Neuronal stem cell (in vitro differentiated cells): ENCODE measurements around the gene BUB3.

Experiments
- DNase-seq: peaks from one replicate; pipeline ENCODE4 v3.0.0-alpha.2; 2013; ENCODE audit warnings: low spot score
- H2AFZ ChIP-seq: one replicate; pipeline ENCODE4 v1.6.1; 2013; ENCODE audit warnings: mild to moderate bottlenecking, low read length, inconsistent platforms
- H2AK5ac ChIP-seq: 2 replicates; pipeline ENCODE4 v1.6.1; 2013; ENCODE audit warnings: low read depth, mild to moderate bottlenecking, inconsistent platforms, low read length, moderate library complexity, mixed read lengths
- H2BK120ac ChIP-seq: 2 replicates; pipeline ENCODE4 v1.6.1; 2013; ENCODE audit warnings: low read depth, mild to moderate bottlenecking, inconsistent platforms, low read length, moderate library complexity, mixed read lengths
- H2BK12ac ChIP-seq: one replicate; pipeline ENCODE4 v1.6.1; 2013; ENCODE audit warnings: low read length, inconsistent platforms
- H2BK15ac ChIP-seq: 2 replicates; pipeline ENCODE4 v1.6.1; 2013; ENCODE audit warnings: mild to moderate bottlenecking, low read length, inconsistent platforms, mixed read lengths
- H2BK5ac ChIP-seq: one replicate; pipeline ENCODE4 v1.6.1; 2013; ENCODE audit warnings: inconsistent platforms, mild to moderate bottlenecking, low read length, moderate library complexity
- H3K14ac ChIP-seq: one replicate; pipeline ENCODE4 v1.6.1; 2013; ENCODE audit warnings: low read length, inconsistent platforms
- H3K18ac ChIP-seq: 2 replicates; pipeline ENCODE4 v1.6.1; 2013; ENCODE audit warnings: low read length, inconsistent platforms
- H3K23ac ChIP-seq: 2 replicates; pipeline ENCODE4 v1.6.1; 2013; ENCODE audit warnings: low read depth, mild to moderate bottlenecking, mixed read lengths, low read length, inconsistent platforms; ENCODE audit not compliant: poor library complexity
- H3K27ac ChIP-seq: replicated peaks from 3 replicates; pipeline ENCODE4 v1.5.1; 2013; ENCODE audit warnings: low read length, inconsistent platforms
- H3K27me3 ChIP-seq, 3 experiments: 2 replicates each; pipeline ENCODE4 v1.6.1; 2013; ENCODE audit warnings: low read length in 3 of 3, mild to moderate bottlenecking in 2 of 3, inconsistent platforms in 1 of 3, low read depth in 1 of 3, mixed read lengths in 1 of 3, moderate library complexity in 1 of 3; ENCODE audit not compliant: control insufficient read depth in 3 of 3, insufficient read depth in 3 of 3
- H3K36me3 ChIP-seq, 2 donors: replicated peaks in 1 of 2; 2 replicates each; pipeline ENCODE4 v1.6.1; 2013; ENCODE audit warnings: low read length in 2 of 2; ENCODE audit not compliant: control insufficient read depth in 2 of 2, insufficient read depth in 2 of 2
- H3K4ac ChIP-seq: 2 replicates; pipeline ENCODE4 v1.6.1; 2013; ENCODE audit warnings: inconsistent platforms, mild to moderate bottlenecking, low read length, moderate library complexity
- H3K4me1 ChIP-seq, 2 donors: 1 replicate in 1 of 2; 2 replicates in 1 of 2; pipeline ENCODE4 v1.6.1; 2013; ENCODE audit warnings: low read length in 2 of 2, low read depth in 1 of 2; ENCODE audit not compliant: control insufficient read depth in 2 of 2, insufficient read depth in 1 of 2
- H3K4me2 ChIP-seq: one replicate; pipeline ENCODE4 v1.6.1; 2013; ENCODE audit warnings: mild to moderate bottlenecking, low read length, inconsistent platforms; ENCODE audit not compliant: insufficient read depth, poor library complexity, severe bottlenecking
- H3K4me3 ChIP-seq, 2 donors: 2 replicates each; pipeline ENCODE4 v1.5.1; 2013; ENCODE audit warnings: low read length in 2 of 2, mild to moderate bottlenecking in 2 of 2, inconsistent platforms in 1 of 2, moderate library complexity in 1 of 2
- H3K79me1 ChIP-seq: one replicate; pipeline ENCODE4 v1.6.1; 2013; ENCODE audit warnings: low read depth, mild to moderate bottlenecking, inconsistent platforms, low read length, moderate library complexity
- H3K9ac ChIP-seq: one replicate; pipeline ENCODE4 v1.6.1; 2013; ENCODE audit warnings: mild to moderate bottlenecking, low read depth, low read length, inconsistent platforms; ENCODE audit not compliant: poor library complexity
- H3K9me3 ChIP-seq, 2 donors: replicated peaks in 1 of 2; 2 replicates each; pipeline versions ENCODE3 to v1.6.1; 2013; ENCODE audit warnings: low read length in 2 of 2, mild to moderate bottlenecking in 2 of 2, inconsistent platforms in 1 of 2, low read depth in 1 of 2, mixed read lengths in 1 of 2, moderate library complexity in 1 of 2; ENCODE audit not compliant: control insufficient read depth in 2 of 2, insufficient read depth in 1 of 2
- H4K8ac ChIP-seq: one replicate; pipeline ENCODE4 v1.6.1; 2013; ENCODE audit warnings: low read depth, mild to moderate bottlenecking, inconsistent platforms, low read length, moderate library complexity
- H4K91ac ChIP-seq: one replicate; pipeline ENCODE4 v1.6.1; 2013; ENCODE audit warnings: low read length, low read depth, mild to moderate bottlenecking, inconsistent platforms; ENCODE audit not compliant: poor library complexity
- WGBS, 2 donors: extraction: QIAGEN DNeasy Blood & Tissue Kit; methylation state at CpG; one replicate each; pipeline ENCODE4 v1.1.7; 2013; ENCODE audit warnings: missing lambda C conversion rate in 2 of 2, mixed read lengths in 1 of 2; ENCODE audit not compliant: insufficient read length in 2 of 2, insufficient replicate concordance in 1 of 2; ENCODE audit errors: extremely low coverage in 2 of 2; 5-methylcytosine and 5-hydroxymethylcytosine counted together

The BUB3 gene

DNA sequence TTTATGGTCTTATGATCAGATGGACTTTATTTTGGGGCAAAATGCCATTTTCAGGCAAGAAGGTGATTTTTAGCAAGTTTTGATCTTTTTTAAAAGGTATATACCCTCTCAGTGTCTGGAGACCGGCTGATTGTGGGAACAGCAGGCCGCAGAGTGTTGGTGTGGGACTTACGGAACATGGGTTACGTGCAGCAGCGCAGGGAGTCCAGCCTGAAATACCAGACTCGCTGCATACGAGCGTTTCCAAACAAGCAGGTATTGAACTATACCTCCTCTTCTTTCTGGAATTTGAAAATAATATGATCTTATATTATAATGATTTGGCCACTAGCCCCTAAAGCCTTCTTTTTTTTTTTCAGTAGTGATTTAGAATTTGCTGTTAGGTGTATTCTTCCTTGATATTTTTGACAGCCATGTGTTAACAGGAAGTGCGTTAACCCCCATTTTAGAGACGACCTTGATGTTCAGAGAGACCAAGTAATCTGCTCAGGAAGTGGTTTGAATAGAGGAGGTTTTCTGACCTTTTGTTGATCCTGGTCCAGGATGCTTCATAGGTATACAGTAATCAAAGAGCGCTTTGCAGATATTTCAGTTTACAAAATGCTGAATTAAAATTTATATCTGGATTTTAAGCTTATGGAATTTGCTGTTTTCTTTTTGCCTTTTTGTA lies 6.2 kb downstream of the BUB3 start:
- Histone ChIP-seq H2BK120ac (no peak overlapping the region), H2BK15ac (no peak overlapping the region), H3K18ac (no peak overlapping the region), H3K4me3 (no peak overlapping the region), H3K4ac (no peak overlapping the region), H2AK5ac (no peak overlapping the region), H3K23ac (no peak overlapping the region), H3K36me3 (peaks cover 29 to 100% of the 10 kb centered on the region in 2 donors), H3K14ac (no peak overlapping the region), H3K9me3 (no peaks in the 10 kb centered on the region), H4K8ac (no peak overlapping the region), H4K91ac (no peak overlapping the region), H3K27me3 (no peaks in the 10 kb centered on the region), H3K4me2 (no peak overlapping the region), H3K27ac (no peak overlapping the region), H2BK5ac (no peak overlapping the region), H3K79me1 (peaks cover 1% of the 10 kb centered on the region), H2BK12ac (no peak overlapping the region), H3K9ac (no peak overlapping the region), H3K4me1 (peaks cover 0 to 7% of the 10 kb centered on the region in 2 donors), H2AFZ (no peak overlapping the region)
- WGBS, 2 donors = no CpG with 5 or more reads among the region's 11 CpGs
- no peak for DNase-seq

DNA sequence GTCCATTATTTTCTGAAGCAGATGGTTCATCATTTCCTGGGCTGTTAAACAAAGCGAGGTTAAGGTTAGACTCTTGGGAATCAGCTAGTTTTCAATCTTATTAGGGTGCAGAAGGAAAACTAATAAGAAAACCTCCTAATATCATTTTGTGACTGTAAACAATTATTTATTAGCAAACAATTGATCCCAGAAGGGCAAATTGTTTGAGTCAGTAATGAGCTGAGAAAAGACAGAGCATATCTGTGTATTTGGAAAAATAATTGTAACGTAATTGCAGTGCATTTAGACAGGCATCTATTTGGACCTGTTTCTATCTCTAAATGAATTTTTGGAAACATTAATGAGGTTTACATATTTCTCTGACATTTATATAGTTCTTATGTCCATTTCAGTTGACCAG lies 10.1 kb downstream of the BUB3 start:
- no peak for DNase-seq
- no peak overlapping the region for H3K4me2 ChIP-seq
- no peak overlapping the region for H2BK12ac ChIP-seq
- no peak overlapping the region for H3K27ac ChIP-seq
- H2AFZ ChIP-seq = no peak overlapping the region
- H3K4ac ChIP-seq = no peak overlapping the region
- peaks cover 2% of the 10 kb centered on the region for H3K79me1 ChIP-seq
- no peak overlapping the region for H3K23ac ChIP-seq
- H3K18ac ChIP-seq = no peak overlapping the region
- H3K4me3 ChIP-seq = no peak overlapping the region
- H3K14ac ChIP-seq = no peak overlapping the region
- no peaks in the 10 kb centered on the region for H3K9me3 ChIP-seq
- no peak overlapping the region for H2BK120ac ChIP-seq
- H3K9ac ChIP-seq = no peak overlapping the region
- H3K27me3 ChIP-seq = no peaks in the 10 kb centered on the region
- H4K8ac ChIP-seq = no peak overlapping the region
- no peak overlapping the region for H2BK5ac ChIP-seq
- no CpG with 5 or more reads among the region's 2 CpGs for WGBS, 2 donors
- H3K4me1 ChIP-seq = no peaks in the 10 kb centered on the region
- H4K91ac ChIP-seq = no peak overlapping the region
- H3K36me3 ChIP-seq = peaks cover 32 to 100% of the 10 kb centered on the region in 2 donors
- H2AK5ac ChIP-seq = no peak overlapping the region
- H2BK15ac ChIP-seq = no peak overlapping the region

DNA sequence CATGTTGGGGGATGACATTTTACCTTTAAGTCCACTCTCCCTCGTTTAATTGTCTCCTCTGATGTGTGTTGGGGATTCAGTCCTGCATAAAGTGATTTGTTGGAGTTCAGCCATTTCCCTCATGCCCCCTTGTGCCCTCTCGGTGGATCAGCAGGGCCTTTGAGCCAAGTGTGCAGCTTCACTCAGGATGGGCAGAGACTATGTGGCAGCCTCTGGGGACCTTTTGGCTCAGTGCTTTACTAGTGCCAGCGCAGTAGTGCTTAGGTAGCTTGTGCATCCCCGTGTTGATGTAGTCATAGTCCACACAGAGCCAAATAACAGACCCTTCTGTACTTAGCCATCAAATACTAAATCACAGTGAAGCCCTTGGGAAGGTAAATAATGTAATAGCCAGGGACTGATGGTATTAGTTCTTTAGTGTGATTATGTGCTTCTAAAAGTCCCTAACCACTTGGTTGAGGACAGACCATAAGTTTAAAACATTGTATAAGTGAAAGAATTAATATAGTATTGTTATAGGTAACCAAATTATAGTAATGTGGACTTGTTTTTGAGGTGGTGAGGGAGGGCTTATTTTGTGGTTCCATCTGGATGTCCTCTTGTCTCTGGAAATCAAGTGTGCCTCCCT lies 11.4 kb downstream of the BUB3 start:
- H3K36me3 ChIP-seq = peaks cover 34 to 98% of the 10 kb centered on the region in 2 donors
- no peak overlapping the region for H4K91ac ChIP-seq
- no peak overlapping the region for H3K14ac ChIP-seq
- H2BK120ac ChIP-seq = no peak overlapping the region
- H3K18ac ChIP-seq = no peak overlapping the region
- no peaks in the 10 kb centered on the region for H3K4me1 ChIP-seq
- WGBS, 2 donors = no CpG with 5 or more reads among the region's 4 CpGs
- no peak overlapping the region for H2BK12ac ChIP-seq
- H3K9me3 ChIP-seq = no peaks in the 10 kb centered on the region
- no peak for DNase-seq
- H2BK15ac ChIP-seq = no peak overlapping the region
- H2AFZ ChIP-seq = no peak overlapping the region
- H3K27me3 ChIP-seq = no peaks in the 10 kb centered on the region
- no peak overlapping the region for H3K23ac ChIP-seq
- no peak overlapping the region for H3K4me2 ChIP-seq
- H2AK5ac ChIP-seq = no peak overlapping the region
- no peak overlapping the region for H2BK5ac ChIP-seq
- H3K4ac ChIP-seq = no peak overlapping the region
- no peak overlapping the region for H4K8ac ChIP-seq
- H3K4me3 ChIP-seq = no peak overlapping the region
- H3K9ac ChIP-seq = peak overlapping the region; percentile 56
- H3K79me1 ChIP-seq = peaks cover 2% of the 10 kb centered on the region
- no peak overlapping the region for H3K27ac ChIP-seq

DNA sequence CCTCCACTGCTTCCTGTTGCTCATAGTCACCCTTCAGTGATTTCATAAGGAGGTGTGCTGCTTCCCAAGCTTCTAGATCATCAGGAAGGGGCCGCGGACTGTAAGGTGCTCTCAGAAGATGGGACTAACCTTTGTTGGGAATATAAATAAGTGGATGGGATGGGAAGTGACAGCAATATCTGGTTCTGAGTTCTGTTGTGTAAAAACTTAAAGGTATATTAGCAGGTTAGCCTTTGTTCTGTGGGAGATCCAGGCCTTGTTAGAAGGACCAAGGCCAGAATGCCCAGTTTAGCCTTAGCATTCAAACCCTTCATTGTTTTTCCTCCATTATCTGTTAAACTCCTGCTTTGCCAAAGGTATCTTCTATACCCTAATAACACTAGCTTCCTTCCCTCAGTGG lies 12.4 kb downstream of the BUB3 start:
- Histone ChIP-seq H2AFZ (no peak overlapping the region), H3K36me3 (peaks cover 30 to 97% of the 10 kb centered on the region in 2 donors), H2BK12ac (no peak overlapping the region), H3K9me3 (no peaks in the 10 kb centered on the region), H3K27ac (no peak overlapping the region), H4K91ac (no peak overlapping the region), H3K4me2 (no peak overlapping the region), H3K4me1 (no peaks in the 10 kb centered on the region), H3K27me3 (no peaks in the 10 kb centered on the region), H2BK120ac (no peak overlapping the region), H3K23ac (no peak overlapping the region), H3K79me1 (peaks cover 2% of the 10 kb centered on the region), H2BK5ac (no peak overlapping the region), H2AK5ac (no peak overlapping the region), H3K14ac (no peak overlapping the region), H3K4me3 (no peak overlapping the region), H2BK15ac (no peak overlapping the region), H3K18ac (no peak overlapping the region), H3K9ac (no peak overlapping the region), H4K8ac (no peak overlapping the region), H3K4ac (no peak overlapping the region)
- no CpG with 5 or more reads among the region's 2 CpGs for WGBS, 2 donors
- DNase-seq = no peak
